Sigmoid colon (tissue), 4 donors: ENCODE results near the gene KCNJ11.

Experiments used
- CTCF ChIP-seq, 4 experiments: fragments of 450-650 bp in 3 of 4; fragments of 200-600 bp in 1 of 4; IDR thresholded peaks; one replicate each; pipeline ENCODE4 v1.5.1; 2016 to 2019; ENCODE audit warnings: antibody characterized with exemption in 4 of 4, mild to moderate bottlenecking in 3 of 4, moderate library complexity in 2 of 4
- EP300 ChIP-seq, 4 donors: sonication (generic); formaldehyde crosslinking; IDR thresholded peaks; one replicate each; pipeline ENCODE4 v1.6.1; 2017; ENCODE audit warnings: antibody characterized with exemption in 4 of 4
- POLR2A ChIP-seq, 2 donors: fragments of 450-650 bp; IDR thresholded peaks; one replicate each; pipeline ENCODE4 v1.6.1; 2016; ENCODE audit warnings: antibody characterized with exemption in 2 of 2, mild to moderate bottlenecking in 2 of 2, moderate library complexity in 2 of 2

GRCh38 chr11:17401316-17401715, 12.9 kb upstream of the KCNJ11 start:
- TF ChIP-seq CTCF (IDR thresholded peaks at IDR 0.05) (no peak), POLR2A (IDR thresholded peaks at IDR 0.05) (no peak), EP300 (IDR thresholded peaks at IDR 0.05) (no peak)
